ENCODE data around the gene PICK1.
"Not testable (repeated sequence)": the region's sequence is repeated elsewhere in the genome, so short reads cannot be mapped to it uniquely, and the experiment has no call there.

The PICK1 gene

GRCh38 chr22:38098410-38099249 lies 41.4 kb downstream of the PICK1 start:
- no peak for DNase-seq

GRCh38 chr22:38103641-38104040 lies 46.4 kb downstream of the PICK1 start:
- DNase-seq, result no peak

- DNase-seq, result no peak
These were observed 46.9 kb downstream of the PICK1 start for GRCh38 chr22:38104084-38104483.

GRCh38 chr22:38106814-38107578 lies 49.8 kb downstream of the PICK1 start:
- DNase-seq, result no peak

- no peak for DNase-seq
These were observed 50.7 kb downstream of the PICK1 start for GRCh38 chr22:38107692-38108515.

- DNase-seq, result no peak
These were observed 51.5 kb downstream of the PICK1 start for GRCh38 chr22:38108561-38109319.

GRCh38 chr22:38109371-38110001 lies 52.3 kb downstream of the PICK1 start:
- DNase-seq, result no peak

GRCh38 chr22:38110008-38110862 lies 53.0 kb downstream of the PICK1 start, which contains the start of gene BAIAP2L2:
Gene BAIAP2L2, minus strand, starts transcription at chr22:38110684. Its CDS starts 159 bp downstream, at chr22:38110525.
- no peak for DNase-seq

- no peak for DNase-seq
These were observed 54.0 kb downstream of the PICK1 start for GRCh38 chr22:38110863-38111852.

GRCh38 chr22:38111925-38112355 lies 54.7 kb downstream of the PICK1 start:
- DNase-seq, result no peak

GRCh38 chr22:38112381-38112780 lies 55.2 kb downstream of the PICK1 start:
- no peak for DNase-seq

- DNase-seq, result peak; percentile 66
These were observed 57.5 kb downstream of the PICK1 start for GRCh38 chr22:38114484-38115398.

GRCh38 chr22:38115423-38116205 lies 58.4 kb downstream of the PICK1 start:
- DNase-seq, result no peak

GRCh38 chr22:38117556-38117955 lies 60.4 kb downstream of the PICK1 start:
- DNase-seq, result not testable (repeated sequence)

GRCh38 chr22:38118182-38118581 lies 61.0 kb downstream of the PICK1 start:
- DNase-seq, result no peak

GRCh38 chr22:38118747-38119146 lies 61.5 kb downstream of the PICK1 start:
- DNase-seq, result not testable (repeated sequence)

GRCh38 chr22:38120359-38121110 lies 63.3 kb downstream of the PICK1 start:
- DNase-seq, result no peak

All from COR-L47 (cell line).